HEK293T (cell line): ENCODE measurements around the gene COX18.

Experiments
- ARNT ChIP-seq: fragments of 450-650 bp; IDR thresholded peaks from 2 replicates; pipeline ENCODE4 v1.6.1; 2017; ENCODE audit warnings: mild to moderate bottlenecking
- CTBP1 ChIP-seq: fragments of 450-650 bp; IDR thresholded peaks from 2 replicates; pipeline ENCODE4 v1.6.1; 2016; ENCODE audit warnings: borderline replicate concordance
- ELF4 ChIP-seq: fragments of 450-650 bp; IDR thresholded peaks from 2 replicates; pipeline ENCODE4 v1.6.1; 2017; ENCODE audit warnings: antibody characterized with exemption
- FOXA1 ChIP-seq: fragments of 450-650 bp; IDR thresholded peaks from 2 replicates; pipeline ENCODE4 v1.6.1; 2016; ENCODE audit warnings: mild to moderate bottlenecking
- FOXK2 ChIP-seq: fragments of 450-650 bp; IDR thresholded peaks from 2 replicates; pipeline ENCODE4 v1.6.1; 2016; ENCODE audit warnings: mild to moderate bottlenecking
- FOXM1 ChIP-seq: fragments of 450-650 bp; IDR thresholded peaks from 2 replicates; pipeline ENCODE4 v1.6.1; 2017; ENCODE audit warnings: mild to moderate bottlenecking, borderline replicate concordance
- L3MBTL2 ChIP-seq: fragments of 450-650 bp; conservative IDR thresholded peaks from 2 replicates; pipeline ENCODE4 v1.6.1; 2016; ENCODE audit warnings: mild to moderate bottlenecking
- PKNOX1 ChIP-seq: fragments of 450-650 bp; IDR thresholded peaks from 2 replicates; pipeline ENCODE4 v1.6.1; 2016
- SP1 ChIP-seq: fragments of 450-650 bp; IDR thresholded peaks from 2 replicates; pipeline ENCODE4 v1.6.1; 2017
- SUZ12 ChIP-seq: fragments of 450-650 bp; IDR thresholded peaks from 2 replicates; pipeline ENCODE4 v1.6.1; 2016; ENCODE audit warnings: mild to moderate bottlenecking
- TARDBP ChIP-seq: fragments of 450-650 bp; IDR thresholded peaks from 2 replicates; pipeline ENCODE4 v1.6.1; 2016
- ZNF384 ChIP-seq: fragments of 450-650 bp; IDR thresholded peaks from 2 replicates; pipeline ENCODE4 v1.6.1; 2016

GRCh38 chr4:73064536-73064935 is 5.0 kb downstream of the COX18 start:
- no peak for TF ChIP-seq SP1
- no peak for TF ChIP-seq ARNT
- no peak for TF ChIP-seq ELF4
- no peak for TF ChIP-seq L3MBTL2
- no peak for TF ChIP-seq ZNF384
- no peak for TF ChIP-seq FOXM1
- no peak for TF ChIP-seq TARDBP
- no peak for TF ChIP-seq SUZ12
- TF ChIP-seq FOXK2, result no peak
- TF ChIP-seq PKNOX1, result no peak
- no peak for TF ChIP-seq FOXA1
- TF ChIP-seq CTBP1, result no peak
